GM19438 (cell line): ENCODE data around the gene RIC3.

ENCODE experiments used
- ATAC-seq: cut with Tn5 transposase; IDR thresholded peaks from one replicate; pipeline ENCODE4 v1.9.1; 2021; ENCODE audit warnings: low read depth; ENCODE audit not compliant: unreplicated experiment

Gene RIC3

GRCh38 chr11:8070417-8071115 is 98.3 kb downstream of the RIC3 start:
- ATAC-seq = peak; percentile 76

DNA sequence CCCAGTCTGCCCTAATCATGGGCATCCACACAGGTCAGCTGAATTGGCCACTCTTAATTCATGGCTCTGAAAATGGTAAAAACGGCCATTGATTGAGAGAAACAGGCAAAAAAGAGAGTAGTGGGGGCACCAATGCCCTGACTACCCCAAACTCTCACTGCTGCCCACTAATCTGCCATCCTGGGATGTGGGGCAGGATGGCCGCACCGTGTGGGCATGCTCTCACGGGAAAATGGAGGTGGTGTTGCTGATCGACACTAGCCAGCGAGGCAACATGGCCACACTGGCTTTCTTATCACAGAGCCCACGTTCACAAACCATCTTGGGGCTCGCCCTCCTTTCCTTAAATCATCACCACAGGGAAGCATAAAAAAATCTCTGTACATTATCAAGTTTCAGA is 99.1 kb downstream of the RIC3 start:
- ATAC-seq = no peak

- no peak for ATAC-seq
Measured at GRCh38 chr11:8068605-8069221, 100.1 kb downstream of the RIC3 start.

DNA sequence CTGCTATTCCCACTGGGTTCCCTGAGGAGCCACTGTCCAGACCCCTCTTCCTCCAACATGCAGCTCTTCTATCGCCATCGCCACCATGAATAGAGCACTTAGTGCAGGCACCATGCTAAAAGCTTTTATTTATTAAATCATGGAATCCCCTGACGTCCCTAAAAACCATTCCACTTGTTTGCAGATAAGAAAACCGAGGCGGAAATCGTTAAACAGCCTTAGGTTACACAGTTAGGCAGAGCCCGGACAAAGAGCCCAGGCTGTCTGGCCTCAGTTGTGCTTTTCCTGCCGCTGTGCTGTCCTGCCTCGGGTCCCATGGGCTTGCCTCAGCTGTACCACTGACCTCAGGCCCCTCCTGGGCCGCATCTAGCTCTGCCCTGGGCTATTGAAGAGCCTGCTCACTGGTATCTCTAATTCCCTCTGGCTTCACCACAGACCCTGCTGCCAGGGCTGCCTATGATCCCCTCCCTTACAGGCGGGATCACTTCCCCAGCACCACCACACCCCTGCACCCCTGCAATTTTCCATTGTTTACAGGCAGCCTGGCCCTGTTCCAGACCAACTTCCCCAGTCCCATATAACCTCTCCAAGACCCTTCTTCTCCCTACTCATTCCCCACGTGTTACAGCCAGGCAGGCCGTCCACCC is 100.8 kb downstream of the RIC3 start:
- no peak for ATAC-seq

GRCh38 chr11:8067567-8067928 is 101.3 kb downstream of the RIC3 start:
- no peak for ATAC-seq

- no peak for ATAC-seq
Measured at GRCh38 chr11:8066911-8067455, 101.8 kb downstream of the RIC3 start.

- no peak for ATAC-seq
Measured at GRCh38 chr11:8066036-8066910, 102.6 kb downstream of the RIC3 start.

GRCh38 chr11:8065031-8065430 is 103.8 kb downstream of the RIC3 start:
- no peak for ATAC-seq

DNA sequence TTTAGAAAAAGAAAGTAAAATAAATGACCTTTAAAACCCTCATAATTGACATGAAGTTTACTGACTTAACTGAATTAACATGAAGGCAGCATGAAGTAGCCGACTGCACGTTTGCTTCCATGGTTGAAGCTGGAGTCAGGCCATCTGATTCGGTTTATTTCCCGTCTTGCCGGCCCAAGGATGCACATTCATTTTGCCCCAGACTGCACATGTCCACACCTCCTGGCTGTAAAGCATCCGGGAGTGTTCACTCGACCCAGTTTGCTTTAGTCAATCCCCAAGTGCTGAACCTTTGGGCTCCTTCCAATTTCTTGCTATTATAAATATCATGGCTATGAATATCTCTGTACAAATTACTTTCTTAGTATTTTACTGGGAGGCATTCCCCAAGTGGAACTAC is 105.5 kb downstream of the RIC3 start:
- no peak for ATAC-seq

- ATAC-seq = no peak
Measured at GRCh38 chr11:8062781-8063257, 106.0 kb downstream of the RIC3 start.

- no peak for ATAC-seq
Measured at GRCh38 chr11:8061555-8062428, 107.0 kb downstream of the RIC3 start.

DNA sequence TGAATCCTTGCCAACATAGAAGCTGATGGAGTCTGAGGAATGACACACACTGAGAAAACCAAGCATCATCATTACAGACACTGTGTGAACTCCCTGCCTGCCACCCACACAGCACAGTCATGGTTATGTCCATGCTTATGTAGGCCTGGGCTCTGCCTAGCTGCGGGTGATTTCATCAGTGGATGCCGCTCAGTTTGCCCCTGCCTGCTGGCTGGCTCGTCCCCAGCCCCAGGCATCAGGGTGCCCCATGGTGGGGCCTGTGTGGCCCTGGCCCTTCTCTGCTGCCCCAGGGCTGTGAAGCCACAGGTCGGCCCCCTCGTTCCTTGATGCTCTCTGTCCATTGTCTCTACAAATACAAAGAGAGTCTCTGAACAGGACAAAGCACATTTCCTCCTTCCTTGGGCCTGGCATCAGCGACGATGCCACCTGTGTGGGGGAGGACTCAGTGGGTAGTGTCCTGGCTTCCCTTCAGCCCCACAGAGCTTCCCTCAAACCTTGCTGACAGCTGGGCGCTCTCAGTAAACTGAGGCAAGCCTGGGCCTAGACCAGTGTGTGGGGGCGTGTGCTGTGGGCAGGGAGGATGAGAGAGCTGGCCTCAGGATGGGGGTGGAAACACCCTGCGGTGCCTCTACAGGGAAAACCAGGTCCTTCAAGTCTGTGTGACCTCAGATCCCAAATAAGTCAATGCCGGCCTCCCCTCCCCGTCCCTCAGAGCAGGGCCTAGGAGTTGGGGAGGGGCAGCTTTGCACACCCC is 107.8 kb downstream of the RIC3 start:
- ATAC-seq = no peak

DNA sequence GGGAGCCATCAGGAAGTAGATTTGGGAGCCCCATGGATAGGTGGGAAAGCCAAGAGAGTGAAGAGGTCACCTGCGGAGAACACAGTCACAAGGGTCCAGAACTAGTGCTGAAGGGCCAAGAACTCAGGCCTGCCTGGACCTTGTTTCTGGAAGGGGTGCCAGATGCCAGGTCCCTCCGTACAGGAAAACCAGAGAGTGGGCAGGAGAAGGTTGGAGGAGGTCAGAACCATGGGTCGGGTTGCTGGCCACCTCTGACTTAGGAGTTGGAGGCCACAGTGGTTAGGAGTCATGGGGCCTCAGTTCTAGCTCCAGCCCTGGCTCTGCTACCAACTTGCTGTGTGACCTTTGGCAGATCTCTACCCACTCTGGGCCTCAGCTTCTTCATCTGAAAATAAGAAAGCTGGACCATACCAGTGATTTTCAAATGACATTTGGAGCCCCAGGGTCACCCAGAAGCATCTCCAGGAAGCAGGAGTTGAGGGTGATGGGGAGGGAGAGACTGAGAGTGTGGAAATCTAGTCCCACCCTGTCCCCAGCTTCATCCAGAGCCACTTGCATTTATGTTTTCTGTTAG is 108.6 kb downstream of the RIC3 start:
- no peak for ATAC-seq

DNA sequence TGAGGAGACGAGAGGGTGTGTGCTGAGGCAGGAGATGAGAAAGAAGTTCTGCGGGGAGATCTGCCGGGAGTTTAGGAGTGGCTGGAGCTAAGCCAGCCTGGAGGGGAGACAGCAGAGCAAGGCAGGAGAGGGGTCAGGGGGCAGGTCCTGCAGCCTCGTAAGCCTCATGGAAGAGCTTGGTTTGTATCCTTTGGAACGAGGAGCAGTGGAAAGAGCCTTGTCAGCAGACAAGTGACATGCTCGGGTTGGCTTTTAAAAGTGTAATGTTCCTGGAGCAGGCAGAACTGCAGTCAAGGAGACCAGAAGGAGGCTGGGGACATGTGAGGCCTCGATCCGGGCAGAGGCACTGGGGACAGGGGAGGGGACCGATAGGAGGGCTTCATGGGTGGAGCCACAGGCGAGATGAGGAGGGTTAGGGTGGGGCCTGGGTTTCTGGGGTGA is 109.2 kb downstream of the RIC3 start:
- ATAC-seq = no peak

DNA sequence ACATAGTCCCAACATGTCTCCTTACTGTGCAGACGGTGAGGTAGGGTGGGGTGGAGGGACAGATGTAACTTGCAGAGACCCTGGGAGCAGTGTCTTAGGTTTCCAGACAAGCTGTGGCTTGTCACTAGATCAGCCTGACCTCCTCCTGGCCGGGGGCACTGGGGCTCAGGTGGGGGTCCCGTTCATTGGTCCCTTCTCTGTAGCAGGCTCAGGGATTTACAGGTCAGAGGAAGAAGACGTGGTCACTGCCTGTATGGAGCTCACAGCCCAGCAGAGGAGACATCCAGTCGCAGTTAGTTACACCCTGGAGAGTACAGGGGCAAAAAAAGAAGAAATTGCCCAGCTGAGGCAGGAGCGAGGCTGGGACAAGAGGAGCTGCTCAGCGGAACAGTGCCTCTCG is 109.8 kb downstream of the RIC3 start:
- ATAC-seq = no peak

DNA sequence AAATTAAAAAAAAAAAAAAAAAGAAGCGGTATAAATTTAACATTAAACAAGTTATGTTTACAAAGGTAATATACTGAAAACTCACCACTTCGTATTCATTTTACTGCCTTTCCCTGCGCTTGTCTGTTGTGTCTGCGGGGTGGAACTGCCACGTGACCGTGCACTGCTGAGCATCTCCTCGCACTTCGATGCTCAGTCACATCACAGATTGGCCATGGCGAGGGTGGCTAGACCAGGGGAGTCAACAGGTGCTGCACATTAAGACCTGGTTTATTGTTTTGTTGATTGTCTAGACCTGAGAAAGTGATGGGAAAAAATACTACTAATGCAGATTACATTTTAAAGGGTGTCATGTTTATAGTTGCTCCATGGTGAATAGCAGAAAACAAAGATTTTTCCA is 110.6 kb downstream of the RIC3 start:
- ATAC-seq = no peak

DNA sequence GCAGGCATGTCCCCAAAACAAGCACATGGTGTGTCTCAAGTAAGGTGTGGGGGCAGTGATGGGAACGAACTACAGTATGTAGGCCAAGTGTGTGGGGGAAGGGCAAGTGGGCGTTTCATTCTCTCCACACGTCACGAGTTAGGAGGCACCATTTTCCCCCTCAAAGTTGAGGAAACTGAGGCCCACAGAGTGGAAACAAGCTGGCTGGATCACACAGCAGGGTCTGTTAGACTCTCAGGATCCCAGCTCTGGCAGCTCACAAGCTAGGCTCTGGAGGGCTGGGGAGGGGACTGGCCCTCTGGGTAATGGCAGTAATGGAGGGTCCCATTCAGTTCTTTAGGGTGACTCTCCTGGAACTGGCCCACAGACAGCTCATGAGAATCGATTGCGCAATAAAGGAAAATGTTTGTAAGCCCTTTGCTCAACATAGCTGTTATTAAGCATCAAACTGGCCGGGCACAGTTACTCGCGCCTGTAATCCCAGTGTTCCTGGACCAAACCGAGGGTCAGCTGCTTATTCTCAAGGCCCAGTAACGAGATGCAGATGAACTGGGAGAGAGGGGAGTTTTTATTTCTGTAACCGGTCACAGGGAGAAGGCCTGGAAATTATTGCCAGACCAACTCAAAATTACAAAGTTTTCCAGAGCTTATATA is 111.9 kb downstream of the RIC3 start:
- no peak for ATAC-seq
